Trophoblast cell (in vitro differentiated cells and primary cell): ENCODE data around the gene PLA2G15.

Experiments used
- DNase-seq, 2 donors: peaks; one replicate each; pipeline ENCODE4 v3.0.0-alpha.2; 2016
- H2AFZ ChIP-seq: 2 replicates; pipeline ENCODE4 v1.6.1; 2013; ENCODE audit warnings: low read length, moderate library complexity, mild to moderate bottlenecking; ENCODE audit not compliant: insufficient read depth, poor library complexity
- H2AK5ac ChIP-seq: 2 replicates; pipeline ENCODE4 v1.6.1; 2013; ENCODE audit warnings: mild to moderate bottlenecking, low read length
- H2BK120ac ChIP-seq: 2 replicates; pipeline ENCODE4 v1.6.1; 2013; ENCODE audit warnings: low read length, mild to moderate bottlenecking, moderate library complexity; ENCODE audit not compliant: insufficient read depth, poor library complexity
- H2BK12ac ChIP-seq: 2 replicates; pipeline ENCODE4 v1.6.1; 2013; ENCODE audit warnings: mild to moderate bottlenecking, low read length, moderate library complexity
- H2BK5ac ChIP-seq: 2 replicates; pipeline ENCODE4 v1.6.1; 2013; ENCODE audit warnings: low read length, low read depth, moderate library complexity, mild to moderate bottlenecking; ENCODE audit not compliant: poor library complexity
- H3K14ac ChIP-seq: 2 replicates; pipeline ENCODE4 v1.6.1; 2013; ENCODE audit warnings: mild to moderate bottlenecking, low read length
- H3K18ac ChIP-seq: 2 replicates; pipeline ENCODE4 v1.6.1; 2013; ENCODE audit warnings: mild to moderate bottlenecking, low read length
- H3K23ac ChIP-seq: 2 replicates; pipeline ENCODE4 v1.6.1; 2013; ENCODE audit warnings: low read length
- H3K27ac ChIP-seq: 2 replicates; pipeline ENCODE4 v1.5.1; 2013; ENCODE audit warnings: low read depth, mild to moderate bottlenecking, inconsistent platforms, low read length, moderate library complexity
- H3K27me3 ChIP-seq: 2 replicates; pipeline ENCODE4 v1.6.1; 2013; ENCODE audit warnings: inconsistent platforms, mild to moderate bottlenecking, low read length, moderate library complexity; ENCODE audit not compliant: insufficient read depth
- H3K36me3 ChIP-seq, 2 experiments: 1 replicate in 1 of 2; 2 replicates in 1 of 2; pipeline ENCODE4 v1.6.1; 2013; ENCODE audit warnings: low read length in 2 of 2, mild to moderate bottlenecking in 2 of 2, moderate library complexity in 1 of 2; ENCODE audit not compliant: insufficient read depth in 2 of 2, control insufficient read depth in 1 of 2
- H3K4ac ChIP-seq: 2 replicates; pipeline ENCODE4 v1.6.1; 2013; ENCODE audit warnings: low read depth, mild to moderate bottlenecking, low read length, moderate library complexity
- H3K4me1 ChIP-seq, 2 experiments: 1 replicate in 1 of 2; 2 replicates in 1 of 2; pipeline ENCODE4 v1.6.1; 2013; ENCODE audit warnings: low read length in 2 of 2, mild to moderate bottlenecking in 2 of 2, moderate library complexity in 1 of 2; ENCODE audit not compliant: insufficient read depth in 2 of 2, control insufficient read depth in 1 of 2
- H3K4me2 ChIP-seq: 2 replicates; pipeline ENCODE4 v1.6.1; 2013; ENCODE audit warnings: inconsistent platforms, mild to moderate bottlenecking, low read length, moderate library complexity
- H3K4me3 ChIP-seq: 2 replicates; pipeline ENCODE4 v1.5.1; 2013; ENCODE audit warnings: mild to moderate bottlenecking, low read depth, low read length, inconsistent platforms
- H3K79me1 ChIP-seq: one replicate; pipeline ENCODE4 v1.6.1; 2013; ENCODE audit warnings: low read length
- H3K79me2 ChIP-seq: 2 replicates; pipeline ENCODE4 v1.6.1; 2013; ENCODE audit warnings: low read length, mild to moderate bottlenecking; ENCODE audit not compliant: control insufficient read depth, insufficient read depth, poor library complexity
- H3K9ac ChIP-seq: 2 replicates; pipeline ENCODE4 v1.6.1; 2013; ENCODE audit warnings: mild to moderate bottlenecking, low read length
- H3K9me3 ChIP-seq: 2 replicates; pipeline ENCODE4 v1.6.1; 2013; ENCODE audit warnings: low read depth, mild to moderate bottlenecking, control low read depth, inconsistent platforms, low read length; ENCODE audit not compliant: insufficient read depth
- H4K12ac ChIP-seq: 2 replicates; pipeline ENCODE4 v1.6.1; 2013; ENCODE audit warnings: low read depth, mild to moderate bottlenecking, low read length, moderate library complexity
- H4K8ac ChIP-seq: 2 replicates; pipeline ENCODE4 v1.6.1; 2013; ENCODE audit warnings: low read depth, mild to moderate bottlenecking, low read length, moderate library complexity
- H4K91ac ChIP-seq: one replicate; pipeline ENCODE4 v1.6.1; 2013; ENCODE audit warnings: low read depth, mild to moderate bottlenecking, low read length, moderate library complexity
- WGBS: extraction: QIAGEN DNeasy Blood & Tissue Kit; methylation state at CpG from one replicate; pipeline ENCODE4 v1.1.7; 2013; ENCODE audit warnings: missing lambda C conversion rate; ENCODE audit not compliant: insufficient read length, insufficient coverage; ENCODE audit errors: extremely low coverage; 5-methylcytosine and 5-hydroxymethylcytosine counted together

The PLA2G15 gene

DNA sequence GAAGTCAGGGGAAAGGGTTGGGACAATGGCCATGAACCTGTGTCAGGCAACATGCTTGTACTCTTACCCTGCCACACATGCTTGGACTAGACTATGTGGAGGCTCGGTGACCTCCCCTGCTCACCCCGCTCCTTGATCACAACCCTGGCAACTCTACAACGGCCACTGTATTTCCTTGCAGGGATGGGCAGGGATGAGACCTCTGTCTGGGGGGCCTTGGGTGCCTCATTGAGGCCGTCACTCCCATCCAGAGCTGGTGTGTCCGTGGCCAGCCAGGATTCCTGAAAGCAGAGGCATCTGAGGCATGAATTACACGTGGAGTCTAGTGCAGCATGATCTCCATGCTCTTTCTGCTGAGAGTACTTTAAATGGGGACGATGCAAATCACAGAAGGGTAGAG is 948 bp downstream of the PLA2G15 start:
- Histone ChIP-seq H3K36me3 (peaks cover 3 to 5% of the 10 kb centered on the region in 2 experiments), H4K8ac (no peak overlapping the region), H4K91ac (no peak overlapping the region), H3K9ac (no peak overlapping the region), H3K23ac (no peak overlapping the region), H3K14ac (no peak overlapping the region), H3K4ac (no peak overlapping the region), H3K9me3 (peaks cover 2% of the 10 kb centered on the region), H2BK5ac (no peak overlapping the region), H3K4me3 (no peak overlapping the region), H2AFZ (no peak overlapping the region), H3K4me2 (no peak overlapping the region), H3K4me1 (peaks cover 12% of the 10 kb centered on the region in 2 experiments), H3K18ac (no peak overlapping the region), H2BK120ac (no peak overlapping the region), H3K79me2 (peaks cover 5% of the 10 kb centered on the region), H3K27ac (no peak overlapping the region), H3K27me3 (no peaks in the 10 kb centered on the region), H3K79me1 (peaks cover 6% of the 10 kb centered on the region), H2AK5ac (no peak overlapping the region), H4K12ac (no peak overlapping the region), H2BK12ac (no peak overlapping the region)
- WGBS: no CpG with 5 or more reads among the region's 7 CpGs
- no peak for DNase-seq

DNA sequence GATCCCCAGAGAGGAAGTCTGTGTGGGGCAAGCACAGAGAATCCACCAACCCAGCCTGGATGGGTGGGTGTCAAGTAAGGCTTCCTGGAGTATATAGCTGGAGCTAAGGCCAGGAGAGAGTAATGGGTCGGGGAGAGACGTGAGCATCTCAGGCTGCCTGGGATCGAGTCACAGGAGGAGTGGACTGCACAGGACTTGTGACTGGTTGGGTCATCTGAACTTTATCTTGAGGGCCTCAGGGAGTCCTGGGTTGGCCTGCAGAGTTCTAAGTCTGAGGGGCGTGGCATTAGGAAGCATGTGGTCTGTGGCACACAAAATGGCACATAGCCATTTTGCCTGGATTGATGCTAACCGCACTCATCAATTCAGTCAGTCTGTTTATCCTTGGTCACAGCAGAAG is 1.5 kb downstream of the PLA2G15 start:
- H3K9ac ChIP-seq: no peak overlapping the region
- H3K4me1 ChIP-seq: peaks cover 12% of the 10 kb centered on the region in 2 experiments
- H3K4me3 ChIP-seq: no peak overlapping the region
- H2BK12ac ChIP-seq: no peak overlapping the region
- no peak overlapping the region for H4K8ac ChIP-seq
- WGBS: no CpG with 5 or more reads among the region's 5 CpGs
- H2AK5ac ChIP-seq: no peak overlapping the region
- no peak overlapping the region for H3K18ac ChIP-seq
- no peaks in the 10 kb centered on the region for H3K27me3 ChIP-seq
- peaks cover 3 to 5% of the 10 kb centered on the region in 2 experiments for H3K36me3 ChIP-seq
- H3K79me1 ChIP-seq: peaks cover 6% of the 10 kb centered on the region
- peaks cover 5% of the 10 kb centered on the region for H3K79me2 ChIP-seq
- H3K23ac ChIP-seq: no peak overlapping the region
- H3K27ac ChIP-seq: no peak overlapping the region
- H4K91ac ChIP-seq: no peak overlapping the region
- no peak for DNase-seq
- H3K9me3 ChIP-seq: peaks cover 2% of the 10 kb centered on the region
- no peak overlapping the region for H3K4ac ChIP-seq
- no peak overlapping the region for H2AFZ ChIP-seq
- H2BK5ac ChIP-seq: no peak overlapping the region
- no peak overlapping the region for H3K14ac ChIP-seq
- H3K4me2 ChIP-seq: no peak overlapping the region
- H4K12ac ChIP-seq: no peak overlapping the region
- H2BK120ac ChIP-seq: no peak overlapping the region

DNA sequence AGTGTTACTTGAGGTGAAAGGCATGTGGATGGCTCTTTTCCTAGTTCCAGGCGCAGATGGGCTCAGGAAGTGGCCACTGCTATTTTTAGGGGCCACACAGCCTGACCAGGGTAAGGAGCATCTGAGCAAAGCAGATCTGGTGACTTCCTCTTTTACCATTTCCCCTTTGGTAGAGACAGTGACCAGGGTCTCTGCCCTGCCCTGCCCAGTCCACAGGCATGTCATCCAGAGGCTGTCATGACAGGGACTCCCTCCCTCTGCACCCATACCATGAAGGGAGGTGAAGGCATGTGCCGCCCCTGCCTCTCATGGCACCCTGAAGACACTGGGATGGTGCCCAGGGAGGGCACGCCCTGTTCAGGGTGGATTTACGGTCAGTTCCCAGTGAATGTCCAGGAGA is 2.2 kb downstream of the PLA2G15 start:
- Histone ChIP-seq H2AFZ (no peak overlapping the region), H3K4me2 (no peak overlapping the region), H3K23ac (no peak overlapping the region), H3K9me3 (peaks cover 2% of the 10 kb centered on the region), H3K4me1 (peaks cover 12% of the 10 kb centered on the region in 2 experiments), H3K4ac (no peak overlapping the region), H3K9ac (no peak overlapping the region), H2BK12ac (no peak overlapping the region), H2BK120ac (no peak overlapping the region), H2AK5ac (no peak overlapping the region), H3K27ac (no peak overlapping the region), H3K36me3 (peaks cover 3 to 9% of the 10 kb centered on the region in 2 experiments), H3K18ac (no peak overlapping the region), H2BK5ac (no peak overlapping the region), H4K91ac (no peak overlapping the region), H3K27me3 (no peaks in the 10 kb centered on the region), H4K8ac (no peak overlapping the region), H3K79me2 (peaks cover 5% of the 10 kb centered on the region), H3K14ac (no peak overlapping the region), H3K79me1 (peaks cover 6% of the 10 kb centered on the region), H3K4me3 (no peak overlapping the region), H4K12ac (no peak overlapping the region)
- no peak for DNase-seq
- WGBS: no CpG with 5 or more reads among the region's 4 CpGs

DNA sequence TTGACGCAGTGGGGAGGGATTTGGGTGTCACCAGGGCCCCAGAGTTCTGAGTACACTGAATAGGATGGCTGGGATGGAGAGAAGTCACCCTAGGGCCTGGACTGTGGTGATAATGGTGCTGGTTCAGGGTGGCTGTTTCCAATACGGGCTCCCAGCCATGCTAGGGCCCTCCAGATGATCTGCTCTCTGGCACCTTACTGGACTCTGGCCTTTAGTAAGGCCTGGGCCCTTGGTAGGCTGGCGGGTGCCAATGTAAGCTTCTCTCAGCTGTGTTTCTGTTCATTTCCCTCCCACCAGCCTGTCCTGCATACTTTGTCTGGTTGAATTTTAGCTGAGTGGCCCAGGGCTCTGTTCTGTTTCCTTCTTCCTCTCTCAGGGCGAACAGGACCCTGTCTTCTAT is 2.8 kb downstream of the PLA2G15 start:
- Histone ChIP-seq H3K4me1 (peaks cover 12% of the 10 kb centered on the region in 2 experiments), H3K79me1 (peaks cover 6% of the 10 kb centered on the region), H3K79me2 (peaks cover 5% of the 10 kb centered on the region), H3K4ac (no peak overlapping the region), H2BK120ac (no peak overlapping the region), H3K23ac (no peak overlapping the region), H2BK12ac (no peak overlapping the region), H3K36me3 (peaks cover 3 to 9% of the 10 kb centered on the region in 2 experiments), H4K8ac (no peak overlapping the region), H2AK5ac (no peak overlapping the region), H3K27me3 (no peaks in the 10 kb centered on the region), H4K12ac (no peak overlapping the region), H4K91ac (no peak overlapping the region), H3K9ac (no peak overlapping the region), H3K14ac (no peak overlapping the region), H3K4me3 (no peak overlapping the region), H3K18ac (no peak overlapping the region), H3K27ac (no peak overlapping the region), H3K9me3 (peaks cover 2% of the 10 kb centered on the region), H2AFZ (no peak overlapping the region), H3K4me2 (no peak overlapping the region), H2BK5ac (no peak overlapping the region)
- no CpG with 5 or more reads among the region's 4 CpGs for WGBS
- DNase-seq: no peak
